8988T (cell line): ENCODE measurements around the gene MIER2.
"Not testable (repeated sequence)": the region's sequence is repeated elsewhere in the genome, so short reads cannot be mapped to it uniquely, and the experiment has no call there.

Experiments
- DNase-seq: peaks from one replicate; pipeline ENCODE4 v3.0.0; 2011

MIER2 gene

GRCh38 chr19:281156-281853 lies 63.3 kb downstream of the MIER2 start:
- no peak for DNase-seq

- no peak for DNase-seq
These were observed 64.0 kb downstream of the MIER2 start for GRCh38 chr19:280541-281009.

DNA sequence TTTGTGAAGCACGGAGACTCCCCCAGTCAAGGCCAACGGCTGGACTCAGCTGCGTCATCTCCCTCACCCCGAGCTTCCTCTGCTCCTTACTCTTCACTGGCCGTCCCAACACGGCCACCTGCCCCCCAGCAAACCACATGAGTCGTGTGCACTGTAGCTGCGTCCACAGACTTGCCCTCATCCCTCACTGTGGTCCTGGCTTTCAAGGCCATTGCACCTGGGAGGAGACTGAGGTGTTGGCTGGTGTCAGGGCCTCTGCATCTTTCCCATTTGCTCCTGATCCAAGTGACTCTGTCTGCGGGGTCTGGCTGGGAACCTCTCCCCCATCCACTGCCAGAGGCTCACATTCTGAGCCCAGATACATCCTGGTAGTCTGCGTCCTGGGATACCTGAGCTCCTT lies 64.9 kb downstream of the MIER2 start:
- DNase-seq, result no peak

- DNase-seq, result no peak
These were observed 65.4 kb downstream of the MIER2 start for GRCh38 chr19:279231-279630.

GRCh38 chr19:277581-278165 lies 66.9 kb downstream of the MIER2 start:
- DNase-seq, result no peak

DNA sequence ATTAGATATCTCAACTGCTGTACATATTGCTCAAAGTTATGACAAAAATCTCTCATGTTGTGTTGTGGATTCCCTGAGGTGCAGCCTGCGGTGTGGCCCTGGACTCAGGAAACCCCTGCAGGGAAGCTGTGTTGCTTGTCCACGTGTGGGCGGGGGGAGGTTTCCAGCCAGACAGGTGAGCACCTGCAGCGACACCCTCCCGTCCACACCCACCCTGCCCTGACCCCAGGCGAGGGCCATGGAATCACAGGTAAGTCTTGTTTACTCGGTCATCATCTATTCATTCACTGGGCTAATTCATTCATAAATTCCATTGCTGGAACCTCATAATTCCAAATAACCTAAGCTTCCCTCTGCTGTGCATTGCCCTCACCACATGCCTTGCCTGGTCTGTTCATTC lies 67.5 kb downstream of the MIER2 start:
- no peak for DNase-seq

GRCh38 chr19:275958-276646 lies 68.5 kb downstream of the MIER2 start:
- no peak for DNase-seq

DNA sequence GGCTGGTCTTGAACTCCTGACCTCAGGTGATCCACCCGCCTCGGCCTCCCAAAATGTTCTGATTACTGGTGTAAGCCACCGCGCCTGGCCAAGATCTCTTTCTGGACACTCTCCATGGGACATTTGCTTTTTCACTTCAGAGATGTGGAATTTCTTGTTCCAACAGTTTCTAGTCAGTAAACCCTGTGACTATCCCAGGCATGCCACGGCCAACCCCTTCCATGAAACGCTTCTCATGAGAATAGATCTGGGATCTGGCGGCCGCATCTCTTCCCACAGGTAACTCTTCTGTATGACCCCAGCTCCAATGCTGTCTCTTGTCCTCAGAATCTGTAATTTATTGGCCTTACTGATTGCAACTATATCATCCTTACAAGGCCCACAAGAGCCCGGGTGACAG lies 69.6 kb downstream of the MIER2 start:
- DNase-seq, result no peak

- DNase-seq, result no peak
These were observed 71.2 kb downstream of the MIER2 start for GRCh38 chr19:273393-273792.

GRCh38 chr19:271856-272255 lies 72.7 kb downstream of the MIER2 start:
- DNase-seq, result no peak

DNA sequence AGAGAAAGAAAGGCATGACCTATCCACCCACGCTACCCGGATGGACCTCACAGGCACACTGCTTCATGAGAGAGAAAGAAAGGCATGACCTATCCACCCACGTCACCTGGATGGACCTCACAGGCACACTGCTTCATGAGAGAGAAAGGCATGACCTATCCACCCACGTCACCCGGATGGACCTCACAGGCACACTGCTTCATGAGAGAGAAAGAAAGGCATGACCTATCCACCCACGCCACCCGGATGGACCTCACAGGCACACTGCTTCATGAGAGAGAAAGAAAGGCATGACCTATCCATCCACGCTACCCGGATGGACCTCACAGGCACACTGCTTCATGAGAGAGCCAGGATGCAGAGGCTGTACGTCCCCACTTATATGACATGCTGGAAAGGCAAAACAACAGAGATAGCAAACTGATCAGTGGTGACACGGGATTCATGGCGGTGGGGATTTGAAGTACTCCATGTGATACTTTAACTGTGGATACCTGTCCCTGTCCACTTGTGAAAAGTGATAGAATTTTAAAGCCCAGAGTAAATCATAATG lies 73.8 kb downstream of the MIER2 start:
- DNase-seq, result not testable (repeated sequence)

GRCh38 chr19:269241-269640 lies 75.4 kb downstream of the MIER2 start:
- DNase-seq, result no peak

GRCh38 chr19:262125-262524 lies 82.5 kb downstream of the MIER2 start:
- no peak for DNase-seq

DNA sequence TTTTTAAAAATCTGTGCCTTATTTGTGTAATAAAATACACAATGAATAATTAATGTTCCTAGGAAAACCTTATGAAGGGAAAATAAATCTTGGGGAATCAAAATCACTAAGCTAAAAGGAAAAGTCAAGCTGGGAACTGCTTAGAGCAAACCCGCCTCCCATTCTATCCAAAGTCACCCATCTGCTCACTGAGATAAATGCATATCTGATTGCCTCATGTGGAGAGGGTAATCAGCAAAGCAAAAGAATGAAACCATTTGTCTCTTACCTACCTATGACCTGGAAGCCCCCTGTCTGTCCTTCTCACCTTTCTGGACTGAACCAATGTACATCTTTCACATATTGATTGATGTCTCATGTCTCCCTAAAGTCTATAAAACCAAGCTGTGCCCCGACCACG lies 87.8 kb downstream of the MIER2 start:
- DNase-seq, result not testable (repeated sequence)
